WERI-Rb-1 (cell line): ENCODE measurements around the gene PLTP.
A peak's percentile ranks its signal among the peaks of the same experiment; 100 is the strongest.
"Not testable (repeated sequence)": the region's sequence is repeated elsewhere in the genome, so short reads cannot be mapped to it uniquely, and the experiment has no call there.

ENCODE experiments used
- DNase-seq: peaks from one replicate; pipeline ENCODE4 v3.0.0-alpha.2; 2020
- H3K27ac ChIP-seq: fragments of 250-450 bp; sonication (Bioruptor Pico); 2 replicates; pipeline ENCODE4 v1.5.1; 2020; ENCODE audit warnings: mild to moderate bottlenecking, moderate library complexity
- H3K27me3 ChIP-seq: fragments of 250-450 bp; sonication (Bioruptor Pico); 2 replicates; pipeline ENCODE4 v1.5.1; 2021; ENCODE audit warnings: mild to moderate bottlenecking, low read depth, moderate library complexity; ENCODE audit not compliant: insufficient read depth, severe bottlenecking
- H3K36me3 ChIP-seq: fragments of 250-450 bp; sonication (Bioruptor Pico); 2 replicates; pipeline ENCODE4 v1.5.1; 2020; ENCODE audit warnings: mild to moderate bottlenecking, moderate library complexity
- H3K4me3 ChIP-seq: 2 replicates; pipeline ENCODE4 v1.5.1; 2011; ENCODE audit warnings: low read depth, mild to moderate bottlenecking, control low read depth, low read length
- H3K9me3 ChIP-seq: fragments of 250-450 bp; sonication (Bioruptor Pico); 2 replicates; pipeline ENCODE4 v1.5.1; 2021; ENCODE audit warnings: mild to moderate bottlenecking, moderate library complexity; ENCODE audit not compliant: severe bottlenecking
- CTCF ChIP-seq: IDR thresholded peaks from 2 replicates; pipeline ENCODE4 v1.5.1; 2011; ENCODE audit warnings: low read depth, mild to moderate bottlenecking, control low read depth, inconsistent platforms, low read length

Gene PLTP

GRCh38 chr20:45933266-45934045 is 21.5 kb upstream of the PLTP start:
- H3K27ac ChIP-seq, result peak overlapping the region; percentile 100
- no peaks in the 10 kb centered on the region for H3K27me3 ChIP-seq
- H3K4me3 ChIP-seq, result peak overlapping the region; percentile 97

GRCh38 chr20:45931680-45932079 is 19.7 kb upstream of the PLTP start:
- not testable (repeated sequence) for DNase-seq, H3K4me3 ChIP-seq, H3K36me3 ChIP-seq, H3K9me3 ChIP-seq, H3K27me3 ChIP-seq, H3K27ac ChIP-seq

More at GRCh38 chr20:45933266-45934045, 21.5 kb upstream of the PLTP start:
- no peaks in the 10 kb centered on the region for H3K9me3 ChIP-seq
- peak; percentile 92 for DNase-seq
- peak; percentile 62 for TF ChIP-seq CTCF
- peaks cover 24% of the 10 kb centered on the region for H3K36me3 ChIP-seq

GRCh38 chr20:45927071-45927878 is 15.3 kb upstream of the PLTP start:
- Histone ChIP-seq H3K4me3 (no peak overlapping the region), H3K27me3 (no peaks in the 10 kb centered on the region), H3K36me3 (no peaks in the 10 kb centered on the region), H3K27ac (no peak overlapping the region), H3K9me3 (no peaks in the 10 kb centered on the region)
- TF ChIP-seq CTCF, result no peak
- DNase-seq, result no peak

- Histone ChIP-seq H3K27me3 (no peaks in the 10 kb centered on the region), H3K4me3 (no peak overlapping the region), H3K27ac (no peak overlapping the region), H3K9me3 (no peaks in the 10 kb centered on the region), H3K36me3 (no peaks in the 10 kb centered on the region)
- no peak for DNase-seq
- TF ChIP-seq CTCF, result no peak
Observed at GRCh38 chr20:45926731-45927070, 14.7 kb upstream of the PLTP start.

GRCh38 chr20:45925821-45926506 is 14.0 kb upstream of the PLTP start:
- Histone ChIP-seq H3K36me3 (no peaks in the 10 kb centered on the region), H3K27me3 (no peaks in the 10 kb centered on the region), H3K27ac (no peak overlapping the region), H3K4me3 (no peak overlapping the region), H3K9me3 (no peaks in the 10 kb centered on the region)
- no peak for DNase-seq
- TF ChIP-seq CTCF, result no peak
